SK-N-MC (cell line): ENCODE data around the gene PRKG1.

Experiments
- FOXP2 ChIP-seq: optimal IDR thresholded peaks from 2 replicates; pipeline ENCODE3; 2011; ENCODE audit warnings: mild to moderate bottlenecking, moderate library complexity; ENCODE audit not compliant: insufficient read depth; ENCODE audit errors: extremely low read length, control extremely low read depth
- POLR2AphosphoS5 ChIP-seq: IDR thresholded peaks from 2 replicates; pipeline ENCODE4 v1.6.1; 2012; ENCODE audit warnings: mild to moderate bottlenecking, low read depth, low read length, borderline replicate concordance

- TF ChIP-seq FOXP2 (no peak), POLR2AphosphoS5 (no peak)
Observed at GRCh38 chr10:51158832-51159231, 84.5 kb downstream of the PRKG1 start.
